GM12874 (cell line): ENCODE measurements around the gene CKB.

Experiments
- TF ChIP-seq, protein P1 (sequence below): IDR thresholded peaks from 2 replicates; pipeline ENCODE4 v1.5.1; 2011; ENCODE audit warnings: low read depth, mild to moderate bottlenecking, control low read depth, low read length, moderate library complexity; ENCODE audit not compliant: insufficient read depth

The CKB gene

GRCh38 chr14:103523575-103523954 lies 935 bp upstream of the CKB start:
- TF ChIP-seq, protein P1, sequence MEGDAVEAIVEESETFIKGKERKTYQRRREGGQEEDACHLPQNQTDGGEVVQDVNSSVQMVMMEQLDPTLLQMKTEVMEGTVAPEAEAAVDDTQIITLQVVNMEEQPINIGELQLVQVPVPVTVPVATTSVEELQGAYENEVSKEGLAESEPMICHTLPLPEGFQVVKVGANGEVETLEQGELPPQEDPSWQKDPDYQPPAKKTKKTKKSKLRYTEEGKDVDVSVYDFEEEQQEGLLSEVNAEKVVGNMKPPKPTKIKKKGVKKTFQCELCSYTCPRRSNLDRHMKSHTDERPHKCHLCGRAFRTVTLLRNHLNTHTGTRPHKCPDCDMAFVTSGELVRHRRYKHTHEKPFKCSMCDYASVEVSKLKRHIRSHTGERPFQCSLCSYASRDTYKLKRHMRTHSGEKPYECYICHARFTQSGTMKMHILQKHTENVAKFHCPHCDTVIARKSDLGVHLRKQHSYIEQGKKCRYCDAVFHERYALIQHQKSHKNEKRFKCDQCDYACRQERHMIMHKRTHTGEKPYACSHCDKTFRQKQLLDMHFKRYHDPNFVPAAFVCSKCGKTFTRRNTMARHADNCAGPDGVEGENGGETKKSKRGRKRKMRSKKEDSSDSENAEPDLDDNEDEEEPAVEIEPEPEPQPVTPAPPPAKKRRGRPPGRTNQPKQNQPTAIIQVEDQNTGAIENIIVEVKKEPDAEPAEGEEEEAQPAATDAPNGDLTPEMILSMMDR, result no peak

DNA sequence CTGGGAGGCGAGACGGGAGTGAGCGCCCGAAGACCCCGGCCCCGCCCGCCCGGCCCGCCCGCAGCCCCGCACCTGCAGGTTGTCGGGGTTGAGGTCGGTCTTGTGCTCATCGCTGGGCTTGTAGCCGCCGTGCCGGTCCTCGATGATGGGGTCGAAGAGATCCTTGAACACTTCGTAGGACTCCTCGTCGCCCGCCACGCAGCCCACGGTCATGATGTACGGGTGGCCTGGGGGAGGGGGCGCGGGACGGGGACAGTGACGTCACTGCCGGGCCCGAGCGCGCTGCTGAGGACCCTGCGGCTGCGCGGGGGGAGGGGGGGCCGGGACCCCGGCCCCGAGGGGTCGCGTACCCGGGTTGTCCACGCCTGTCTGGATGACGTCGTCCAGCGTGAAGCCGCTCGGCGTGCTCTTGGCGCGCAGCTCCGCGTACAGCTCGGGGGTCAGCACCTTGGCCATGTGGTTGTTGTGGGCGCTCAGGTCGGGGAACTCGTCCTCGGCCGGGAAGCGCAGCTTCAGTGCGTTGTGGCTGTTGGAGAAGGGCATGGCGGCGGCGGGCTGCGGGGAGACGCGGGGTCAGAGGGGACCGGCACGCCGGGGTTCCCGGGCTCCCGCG lies 573 bp downstream of the CKB start:
- TF ChIP-seq, protein P1, result no peak

- TF ChIP-seq, protein P1, result no peak
Observed at GRCh38 chr14:103521438-103521950, 1.1 kb downstream of the CKB start.

GRCh38 chr14:103520657-103521437 lies 1.8 kb downstream of the CKB start:
- TF ChIP-seq, protein P1, result peak; percentile 62

DNA sequence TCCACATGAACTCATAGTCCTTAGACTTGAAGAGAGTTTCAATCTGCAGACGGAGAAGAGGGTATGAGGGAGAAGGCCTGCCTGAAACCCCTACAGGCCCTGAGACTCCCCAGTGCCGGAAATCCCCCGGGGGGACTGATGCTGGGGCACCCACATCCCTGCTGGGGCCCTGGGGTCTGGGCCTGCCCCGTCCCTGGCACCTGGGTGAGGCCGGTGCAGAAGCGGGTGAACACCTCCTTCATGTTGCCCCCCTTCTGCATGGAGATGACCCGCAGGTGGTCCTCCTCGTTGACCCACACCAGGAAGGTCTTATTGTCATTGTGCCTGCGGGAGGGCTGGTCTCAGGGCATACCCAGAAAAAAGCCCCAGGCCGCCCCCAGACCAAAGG lies 2.4 kb downstream of the CKB start:
- TF ChIP-seq, protein P1, result no peak

DNA sequence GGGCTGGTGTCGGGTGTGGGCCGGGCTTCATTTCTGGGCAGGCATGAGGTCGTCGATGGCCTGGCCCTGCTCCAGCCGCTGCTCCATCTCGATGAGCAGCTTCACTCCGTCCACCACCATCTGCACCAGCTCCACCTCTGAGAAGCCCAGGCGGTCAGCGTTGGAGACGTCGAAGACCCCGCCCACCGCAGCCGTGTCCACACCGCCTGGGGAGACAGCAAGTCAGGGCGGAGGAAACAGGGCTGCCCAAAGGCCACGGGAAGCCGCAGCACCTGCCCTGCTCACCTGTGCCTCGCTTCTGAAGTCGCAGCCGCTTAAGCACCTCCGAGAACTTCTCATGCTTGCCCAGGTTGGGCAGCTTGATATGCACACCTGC lies 2.8 kb downstream of the CKB start:
- TF ChIP-seq, protein P1, result no peak

DNA sequence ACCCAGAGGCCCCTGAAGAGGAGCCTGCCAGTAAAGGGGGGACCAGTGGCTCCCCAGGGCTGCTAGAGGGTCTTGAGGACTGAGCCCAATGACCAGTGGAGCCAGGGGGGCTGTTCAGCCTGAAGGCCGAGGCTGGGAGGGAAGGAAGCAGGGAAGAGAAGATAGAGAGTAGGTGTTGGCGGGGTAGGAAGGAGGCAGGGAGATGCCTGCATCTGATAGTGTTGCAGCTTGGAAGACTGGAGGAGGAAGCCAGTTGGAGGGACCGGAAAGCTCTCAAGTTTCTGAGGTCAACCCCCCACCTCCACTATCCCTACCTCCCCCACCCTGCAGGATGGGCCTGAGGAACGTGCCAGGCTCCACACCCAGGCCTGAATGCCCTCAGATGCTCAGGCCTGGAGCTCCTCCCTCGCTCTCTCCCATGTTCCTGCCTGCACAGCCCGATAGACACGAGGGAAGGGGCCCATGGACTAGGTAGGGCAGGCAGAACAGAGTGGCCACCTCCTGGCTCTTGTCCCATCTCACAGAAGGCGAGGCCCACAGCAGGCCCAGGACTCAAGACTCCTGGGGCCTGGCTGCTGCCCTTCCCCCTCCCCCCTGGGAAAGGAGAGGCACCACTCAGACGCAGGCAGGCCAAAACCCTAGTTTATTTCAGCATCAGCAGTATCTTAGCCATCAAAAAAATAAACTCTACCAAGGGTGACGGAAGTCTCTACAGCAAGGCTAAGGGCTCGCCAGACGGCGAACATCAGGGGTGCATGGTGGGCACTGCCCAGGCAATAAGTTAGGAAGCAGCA lies 3.4 kb downstream of the CKB start:
- TF ChIP-seq, protein P1, result no peak
